ENCODE data around the gene TTC4.

DNA sequence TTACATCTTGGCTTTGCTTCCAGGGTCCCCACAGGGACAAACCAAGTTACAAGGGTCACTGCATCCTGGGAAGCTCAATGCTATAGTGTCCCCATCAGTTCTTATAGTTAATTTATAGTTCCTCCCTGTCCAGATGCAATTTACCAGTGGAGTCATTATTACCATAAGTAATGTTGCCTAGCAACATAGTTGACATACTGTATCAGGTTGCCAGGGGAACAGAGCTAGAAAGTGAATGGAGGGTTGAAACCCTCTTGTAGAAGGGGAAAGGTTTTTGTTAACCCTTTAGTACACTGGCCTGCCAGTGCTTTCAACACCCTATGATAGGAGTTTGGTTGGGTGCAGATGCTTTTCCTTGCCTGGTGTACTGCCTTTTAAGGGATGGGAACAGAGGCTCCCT is 34.3 kb upstream of the TTC4 start:
- TF ChIP-seq BACH2 (CRISPR knock-in tag; IDR thresholded peaks at IDR 0.05; ENCODE audit: borderline replicate concordance): no peak
- TF ChIP-seq, protein P1, sequence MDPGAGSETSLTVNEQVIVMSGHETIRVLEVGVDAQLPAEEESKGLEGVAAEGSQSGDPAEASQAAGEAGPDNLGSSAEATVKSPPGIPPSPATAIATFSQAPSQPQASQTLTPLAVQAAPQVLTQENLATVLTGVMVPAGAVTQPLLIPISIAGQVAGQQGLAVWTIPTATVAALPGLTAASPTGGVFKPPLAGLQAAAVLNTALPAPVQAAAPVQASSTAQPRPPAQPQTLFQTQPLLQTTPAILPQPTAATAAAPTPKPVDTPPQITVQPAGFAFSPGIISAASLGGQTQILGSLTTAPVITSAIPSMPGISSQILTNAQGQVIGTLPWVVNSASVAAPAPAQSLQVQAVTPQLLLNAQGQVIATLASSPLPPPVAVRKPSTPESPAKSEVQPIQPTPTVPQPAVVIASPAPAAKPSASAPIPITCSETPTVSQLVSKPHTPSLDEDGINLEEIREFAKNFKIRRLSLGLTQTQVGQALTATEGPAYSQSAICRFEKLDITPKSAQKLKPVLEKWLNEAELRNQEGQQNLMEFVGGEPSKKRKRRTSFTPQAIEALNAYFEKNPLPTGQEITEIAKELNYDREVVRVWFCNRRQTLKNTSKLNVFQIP (CRISPR knock-in tag; IDR thresholded peaks at IDR 0.05; ENCODE audit: borderline replicate concordance, low read depth): no peak

Data from SK-N-SH treated with all-trans-retinoic acid at 6 μM for 48 hours (cell line).